Measurements from ENCODE around the gene BCL2L14. TPM values are rescaled to one million over a fixed set of nuclear protein-coding genes. Genes with fewer than 3 reads are reported as not detected.
A peak's percentile ranks its signal among the peaks of the same experiment; 100 is the strongest.

Gene BCL2L14
- total RNA-seq, 4 donors from 2014 or later, result 1.6 TPM; not detected in 3

DNA sequence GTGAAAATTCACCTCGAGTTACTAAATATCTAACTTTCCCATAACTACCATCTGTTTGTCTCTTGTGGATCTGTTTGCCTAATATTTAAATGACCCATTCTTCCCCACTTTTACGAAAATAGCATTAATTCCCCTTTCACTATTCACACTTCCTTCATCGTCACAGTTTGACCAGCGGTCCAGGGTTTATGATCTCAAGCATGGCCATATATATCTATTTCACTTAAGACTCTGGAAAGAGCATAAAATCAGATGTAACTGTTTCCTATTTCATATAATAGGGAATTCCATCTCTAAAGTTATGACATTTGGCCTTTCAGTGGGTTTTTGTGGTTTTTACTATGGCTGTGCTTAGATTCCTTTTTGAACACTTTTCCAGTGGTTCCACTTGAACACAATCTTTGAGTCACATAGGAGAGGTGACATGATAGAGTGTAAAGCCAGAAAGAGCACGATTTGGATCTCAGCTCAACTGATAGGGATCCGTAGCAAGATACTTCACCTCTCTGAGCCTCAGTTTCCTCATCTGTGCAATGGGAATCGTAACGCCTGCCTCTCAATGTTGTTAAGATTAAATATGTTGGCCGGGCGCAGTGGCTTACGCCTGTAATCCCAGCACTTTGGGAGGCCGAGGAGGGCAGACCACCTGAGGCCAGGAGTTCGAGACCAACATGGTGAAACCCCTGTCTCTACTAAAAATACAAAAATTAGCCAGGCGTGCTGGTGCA lies 754 bp upstream of the BCL2L14 start:
- intact Hi-C loops (cut with DNase I), result no loop called here
- 87 to 91% methylated on average over 11 to 13 of the region's 14 CpGs for WGBS, 2 donors
- Histone ChIP-seq H3K27me3 (peaks cover 0 to 21% (median 0%) of the 10 kb centered on the region in 4 donors), H3K4me3 (no peak overlapping the region), H3K36me3 (no peaks in the 10 kb centered on the region), H3K9me3 (no peaks in the 10 kb centered on the region), H3K4me1 (peaks cover 0 to 14% (median 0%) of the 10 kb centered on the region in 3 donors), H3K27ac (no peak overlapping the region)
- TF ChIP-seq, protein P1, sequence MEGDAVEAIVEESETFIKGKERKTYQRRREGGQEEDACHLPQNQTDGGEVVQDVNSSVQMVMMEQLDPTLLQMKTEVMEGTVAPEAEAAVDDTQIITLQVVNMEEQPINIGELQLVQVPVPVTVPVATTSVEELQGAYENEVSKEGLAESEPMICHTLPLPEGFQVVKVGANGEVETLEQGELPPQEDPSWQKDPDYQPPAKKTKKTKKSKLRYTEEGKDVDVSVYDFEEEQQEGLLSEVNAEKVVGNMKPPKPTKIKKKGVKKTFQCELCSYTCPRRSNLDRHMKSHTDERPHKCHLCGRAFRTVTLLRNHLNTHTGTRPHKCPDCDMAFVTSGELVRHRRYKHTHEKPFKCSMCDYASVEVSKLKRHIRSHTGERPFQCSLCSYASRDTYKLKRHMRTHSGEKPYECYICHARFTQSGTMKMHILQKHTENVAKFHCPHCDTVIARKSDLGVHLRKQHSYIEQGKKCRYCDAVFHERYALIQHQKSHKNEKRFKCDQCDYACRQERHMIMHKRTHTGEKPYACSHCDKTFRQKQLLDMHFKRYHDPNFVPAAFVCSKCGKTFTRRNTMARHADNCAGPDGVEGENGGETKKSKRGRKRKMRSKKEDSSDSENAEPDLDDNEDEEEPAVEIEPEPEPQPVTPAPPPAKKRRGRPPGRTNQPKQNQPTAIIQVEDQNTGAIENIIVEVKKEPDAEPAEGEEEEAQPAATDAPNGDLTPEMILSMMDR (IDR thresholded peaks at IDR 0.05), result no peak
- TF ChIP-seq POLR2A (IDR thresholded peaks at IDR 0.05), result no peak
- no peak for DNase-seq

DNA sequence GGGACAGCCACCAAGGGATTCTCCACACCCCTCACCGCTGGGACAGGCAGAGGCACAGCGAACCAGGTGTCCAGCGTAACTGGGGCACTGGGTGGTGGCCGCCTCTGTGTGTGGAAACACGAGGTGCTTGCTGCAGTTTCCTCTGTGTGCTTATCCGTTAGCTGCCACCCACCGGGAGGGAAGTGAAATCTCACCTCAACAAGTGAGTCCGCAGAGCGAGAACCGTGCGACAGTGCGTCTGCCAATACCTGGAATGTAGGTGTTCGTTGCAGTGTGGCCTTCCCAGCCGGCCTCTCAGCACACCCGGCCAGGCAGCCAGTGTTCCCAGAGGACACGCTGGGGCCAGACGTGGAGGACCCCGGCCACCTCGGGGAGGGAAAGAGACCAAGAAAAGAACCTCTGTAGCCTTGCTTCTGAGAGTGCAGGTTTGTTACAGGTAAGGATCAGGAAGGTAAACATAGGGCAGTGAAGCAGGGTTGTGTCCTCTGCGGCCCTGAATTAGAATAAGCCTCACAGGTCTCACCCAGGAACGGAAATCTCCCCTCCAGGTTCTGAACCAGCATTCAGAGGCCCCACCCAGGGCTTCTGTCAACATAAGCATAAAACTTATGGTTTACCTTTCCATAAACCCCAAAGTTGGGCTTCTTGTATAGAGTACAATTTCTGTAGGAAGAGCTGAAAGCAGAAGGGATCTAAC lies 1.5 kb downstream of the BCL2L14 start:
- peak overlapping the region in 1 of 4 donors; percentile 45 for H3K4me3 ChIP-seq
- intact Hi-C loops (cut with DNase I), result no loop called here
- no peak overlapping the region for H3K27ac ChIP-seq
- TF ChIP-seq, protein P1 (IDR thresholded peaks at IDR 0.05), result no peak
- no peak for TF ChIP-seq POLR2A (IDR thresholded peaks at IDR 0.05)
- DNase-seq, result no peak
- no peaks in the 10 kb centered on the region for H3K36me3 ChIP-seq
- H3K27me3 ChIP-seq, result peaks cover 0 to 21% (median 0%) of the 10 kb centered on the region in 4 donors
- H3K9me3 ChIP-seq, result no peaks in the 10 kb centered on the region
- peaks cover 0 to 14% (median 0%) of the 10 kb centered on the region in 3 donors for H3K4me1 ChIP-seq
- WGBS, 2 donors, result 67 to 73% methylated on average over 10 to 11 of the region's 21 CpGs

DNA sequence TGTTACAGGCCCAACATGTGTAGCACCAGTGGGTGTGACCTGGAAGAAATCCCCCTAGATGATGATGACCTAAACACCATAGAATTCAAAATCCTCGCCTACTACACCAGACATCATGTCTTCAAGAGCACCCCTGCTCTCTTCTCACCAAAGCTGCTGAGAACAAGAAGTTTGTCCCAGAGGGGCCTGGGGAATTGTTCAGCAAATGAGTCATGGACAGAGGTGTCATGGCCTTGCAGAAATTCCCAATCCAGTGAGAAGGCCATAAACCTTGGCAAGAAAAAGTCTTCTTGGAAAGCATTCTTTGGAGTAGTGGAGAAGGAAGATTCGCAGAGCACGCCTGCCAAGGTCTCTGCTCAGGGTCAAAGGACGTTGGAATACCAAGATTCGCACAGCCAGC lies 8.6 kb downstream of the BCL2L14 start:
- DNase-seq, result no peak
- no peaks in the 10 kb centered on the region for H3K36me3 ChIP-seq
- H3K27ac ChIP-seq, result no peak overlapping the region
- TF ChIP-seq, protein P1 (IDR thresholded peaks at IDR 0.05), result no peak
- TF ChIP-seq POLR2A (IDR thresholded peaks at IDR 0.05), result no peak
- no peaks in the 10 kb centered on the region for H3K27me3 ChIP-seq
- H3K4me3 ChIP-seq, result no peak overlapping the region
- H3K4me1 ChIP-seq, result peaks cover 0 to 6% (median 3%) of the 10 kb centered on the region in 3 donors
- no peaks in the 10 kb centered on the region for H3K9me3 ChIP-seq
- 81 to 86% methylated on average over 5 of the region's 5 CpGs for WGBS, 2 donors
- intact Hi-C loops (cut with DNase I), result no loop called here

DNA sequence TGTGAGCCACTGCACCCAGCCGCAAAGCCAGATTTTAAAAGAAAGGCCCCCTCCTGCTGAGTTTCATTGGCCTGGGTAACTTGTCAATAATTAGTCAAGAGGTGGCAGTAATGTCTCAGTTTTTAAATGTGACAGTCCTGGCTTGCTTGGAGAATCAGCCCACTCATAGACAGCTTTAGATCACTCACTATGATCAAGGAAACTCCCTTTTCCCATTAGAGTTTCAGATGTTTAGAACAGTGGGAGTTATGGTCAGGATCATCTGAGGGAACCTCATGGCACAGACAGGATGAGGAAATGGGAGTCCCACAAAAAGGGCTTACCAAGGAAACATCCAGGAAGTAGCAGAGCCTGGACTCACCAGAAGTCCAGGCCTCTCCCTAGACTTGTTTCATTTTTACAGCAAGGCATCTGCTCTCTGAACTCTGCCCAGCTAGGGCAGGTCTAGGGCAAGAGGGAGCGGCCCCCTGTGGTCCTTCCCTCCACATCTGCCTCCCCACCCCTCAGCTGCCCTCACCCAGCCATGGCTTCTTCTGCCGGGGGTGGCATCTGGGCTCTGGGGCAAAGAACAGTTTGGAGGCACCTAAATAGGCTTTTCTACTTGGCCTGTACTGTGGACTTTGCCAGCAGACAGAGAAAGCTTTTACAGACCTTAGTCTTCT lies 11.2 kb downstream of the BCL2L14 start:
- no peaks in the 10 kb centered on the region for H3K9me3 ChIP-seq
- no peak for DNase-seq
- peaks cover 0 to 6% (median 3%) of the 10 kb centered on the region in 3 donors for H3K4me1 ChIP-seq
- H3K27me3 ChIP-seq, result no peaks in the 10 kb centered on the region
- no peak for TF ChIP-seq POLR2A (IDR thresholded peaks at IDR 0.05)
- TF ChIP-seq, protein P1 (IDR thresholded peaks at IDR 0.05), result peak in 2 of 6 experiments; percentile 20 to 42
- intact Hi-C loops (cut with DNase I), result loop anchor here (10.0 kb wide), 1 partner anchor 253 kb away; no protein-coding TSS in a partner anchor
- no peak overlapping the region for H3K4me3 ChIP-seq
- WGBS, 2 donors, result 65 to 67% methylated on average over 1 to 2 of the region's 3 CpGs
- no peaks in the 10 kb centered on the region for H3K36me3 ChIP-seq
- peak overlapping the region in 3 of 4 donors; percentile 25 to 43 (median 37) for H3K27ac ChIP-seq
